HG03066 (cell line): ENCODE measurements around the gene C1QBP.
"Not testable (repeated sequence)": the region's sequence is repeated elsewhere in the genome, so short reads cannot be mapped to it uniquely, and the experiment has no call there.

Experiments
- ATAC-seq: cut with Tn5 transposase; IDR thresholded peaks from one replicate; pipeline ENCODE4 v1.9.1; 2021; ENCODE audit warnings: low read depth; ENCODE audit not compliant: unreplicated experiment

Gene C1QBP, protein sequence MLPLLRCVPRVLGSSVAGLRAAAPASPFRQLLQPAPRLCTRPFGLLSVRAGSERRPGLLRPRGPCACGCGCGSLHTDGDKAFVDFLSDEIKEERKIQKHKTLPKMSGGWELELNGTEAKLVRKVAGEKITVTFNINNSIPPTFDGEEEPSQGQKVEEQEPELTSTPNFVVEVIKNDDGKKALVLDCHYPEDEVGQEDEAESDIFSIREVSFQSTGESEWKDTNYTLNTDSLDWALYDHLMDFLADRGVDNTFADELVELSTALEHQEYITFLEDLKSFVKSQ

GRCh38 chr17:5438716-5439445 lies at the start of gene C1QBP:
Gene C1QBP, minus strand, starts transcription at chr17:5439155. Its CDS starts 82 bp downstream, at chr17:5439073.
- peak; percentile 65 for ATAC-seq

- no peak for ATAC-seq
Measured at GRCh38 chr17:5488752-5489151, 49.8 kb upstream of the C1QBP start.

DNA sequence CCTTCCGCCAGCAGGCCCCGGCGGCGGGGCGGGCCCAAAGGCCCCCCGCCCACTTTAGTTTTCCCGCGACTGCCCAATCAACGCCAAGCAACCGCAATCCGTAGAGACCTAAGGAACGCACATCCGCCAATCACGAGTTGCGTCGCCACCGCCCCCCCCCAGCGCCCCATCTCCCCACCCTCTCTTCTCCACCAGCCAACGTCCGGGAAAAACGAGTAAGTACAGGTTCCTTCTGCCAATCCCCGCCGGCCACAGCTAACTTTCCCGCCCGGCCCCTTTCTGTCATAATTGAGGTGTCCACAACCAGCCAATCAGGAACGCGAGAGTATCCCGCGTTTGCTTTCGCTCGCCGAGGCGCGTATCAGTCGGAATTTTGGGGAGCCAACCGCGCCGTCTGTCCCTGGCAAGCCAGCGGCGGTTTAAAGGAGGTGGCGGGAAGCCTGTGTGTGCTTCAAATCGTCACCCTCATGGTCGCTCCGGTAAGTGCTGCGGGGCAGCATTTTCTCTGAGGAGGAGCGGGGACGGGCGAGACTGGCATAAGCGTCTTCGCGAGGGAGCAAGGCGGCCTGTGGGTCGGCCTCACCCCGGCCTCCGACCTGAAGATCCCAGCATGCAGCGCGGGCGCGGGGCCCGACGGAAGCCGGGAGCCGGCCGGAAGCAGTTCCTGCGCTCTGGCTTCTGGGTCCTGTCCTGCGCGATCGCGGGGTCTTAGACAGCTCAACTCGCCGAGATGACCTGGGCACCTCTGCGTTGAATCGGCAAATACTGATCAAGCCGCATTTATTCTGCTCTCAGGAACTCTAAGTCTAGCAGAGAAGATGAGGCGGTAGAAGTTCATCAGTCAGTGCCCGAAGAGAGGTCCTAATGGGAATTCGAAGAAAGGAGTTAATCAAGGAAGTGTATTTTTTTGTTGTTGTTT lies 47.5 kb upstream of the C1QBP start, which contains the start of gene MIS12:
Gene MIS12 (plus strand): TSS at position 361 of the 919 bp plus-strand sequence. CDS start 2,297 bp downstream, outside the sequence.
- ATAC-seq: peak; percentile 88

GRCh38 chr17:5485270-5486205 lies 46.6 kb upstream of the C1QBP start, which contains the start of gene DERL2:
Gene DERL2, minus strand, starts transcription at chr17:5486178. Its CDS starts 17 bp downstream, at chr17:5486161.
- no peak for ATAC-seq

DNA sequence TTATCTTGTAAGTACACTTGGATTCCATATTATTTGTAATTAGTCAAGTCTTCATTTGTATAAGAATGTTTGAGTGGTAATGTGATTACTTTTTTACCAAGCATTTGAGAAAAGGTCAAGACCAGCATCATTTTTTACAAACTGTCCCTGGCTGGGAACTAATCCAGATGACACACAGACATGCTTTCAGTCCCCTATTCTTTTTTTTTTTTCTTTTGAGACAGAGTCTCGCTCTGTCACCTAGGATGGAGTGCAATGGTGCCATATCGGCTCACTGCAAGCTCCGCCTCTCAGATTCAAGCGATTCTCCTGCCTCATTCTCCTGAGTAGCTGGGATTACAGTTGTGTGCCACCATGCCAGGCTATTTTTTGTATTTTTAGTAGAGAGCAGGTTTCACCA lies 42.5 kb upstream of the C1QBP start:
- no peak for ATAC-seq

DNA sequence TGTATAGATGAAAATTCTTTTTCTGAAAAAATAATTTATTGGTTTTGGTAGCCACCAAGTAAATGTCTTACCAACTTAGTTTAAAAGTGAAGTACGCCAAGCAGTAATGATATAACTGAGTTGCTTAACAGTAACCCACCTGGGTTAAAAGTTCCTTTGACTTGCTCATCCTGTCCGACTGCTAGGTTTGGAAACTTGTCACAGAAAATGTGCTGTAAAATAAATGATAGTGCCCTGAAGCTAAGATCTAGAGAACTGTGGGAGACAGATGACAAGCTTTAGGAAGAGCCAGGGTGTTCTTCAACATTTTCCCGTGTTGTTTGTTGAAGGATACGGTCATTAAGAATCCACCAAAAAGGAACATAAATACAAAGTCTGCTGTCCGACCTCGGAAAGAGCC lies 42.0 kb upstream of the C1QBP start:
- no peak for ATAC-seq

- ATAC-seq: no peak
Measured at GRCh38 chr17:5478992-5479391, 40.0 kb upstream of the C1QBP start.

GRCh38 chr17:5473906-5474305 lies 35.0 kb upstream of the C1QBP start:
- no peak for ATAC-seq

GRCh38 chr17:5472511-5472910 lies 33.6 kb upstream of the C1QBP start:
- ATAC-seq: no peak

DNA sequence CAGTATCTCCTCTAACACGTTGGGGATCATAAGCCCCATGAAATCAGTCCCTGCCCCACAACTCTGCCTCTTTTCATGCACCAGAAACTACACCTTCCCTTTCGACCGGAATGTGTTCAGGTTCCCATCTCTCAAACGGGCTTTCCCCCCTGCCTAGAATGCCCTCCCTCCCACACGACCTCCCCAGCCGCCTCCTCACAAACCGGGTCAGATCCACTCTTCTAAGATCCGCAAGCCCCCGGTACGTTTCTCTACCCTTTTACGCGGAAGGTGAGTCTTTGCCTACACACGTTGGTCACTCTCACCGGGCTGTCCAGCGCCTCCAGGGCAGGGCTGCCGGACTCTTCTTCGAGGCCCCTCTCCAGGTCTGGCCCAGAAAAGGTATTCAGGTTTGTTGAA lies 29.1 kb upstream of the C1QBP start:
- no peak for ATAC-seq

- ATAC-seq: no peak
Measured at GRCh38 chr17:5467416-5467815, 28.5 kb upstream of the C1QBP start.

DNA sequence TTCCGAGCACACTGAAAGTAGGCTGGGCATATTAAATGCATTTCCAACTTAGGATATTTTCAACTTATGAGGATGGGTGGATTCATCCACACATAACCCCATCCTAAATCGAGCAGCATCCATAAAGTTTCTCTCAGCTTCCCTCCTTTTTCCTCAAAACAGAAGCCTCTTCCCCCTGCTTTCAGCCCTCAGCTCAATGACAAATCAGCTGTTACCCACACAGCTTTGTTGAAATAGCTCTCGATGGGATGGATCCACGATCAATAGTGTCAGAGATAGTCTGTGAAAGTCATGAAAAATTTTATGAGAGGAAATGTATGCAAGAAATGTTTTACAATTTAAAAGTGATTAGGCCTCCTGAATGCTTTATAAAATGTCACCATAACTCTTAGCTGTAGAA lies 27.3 kb upstream of the C1QBP start:
- ATAC-seq: no peak

GRCh38 chr17:5464717-5465507 lies 26.0 kb upstream of the C1QBP start:
- no peak for ATAC-seq

- ATAC-seq: no peak
Measured at GRCh38 chr17:5446786-5447185, 7.8 kb upstream of the C1QBP start.

DNA sequence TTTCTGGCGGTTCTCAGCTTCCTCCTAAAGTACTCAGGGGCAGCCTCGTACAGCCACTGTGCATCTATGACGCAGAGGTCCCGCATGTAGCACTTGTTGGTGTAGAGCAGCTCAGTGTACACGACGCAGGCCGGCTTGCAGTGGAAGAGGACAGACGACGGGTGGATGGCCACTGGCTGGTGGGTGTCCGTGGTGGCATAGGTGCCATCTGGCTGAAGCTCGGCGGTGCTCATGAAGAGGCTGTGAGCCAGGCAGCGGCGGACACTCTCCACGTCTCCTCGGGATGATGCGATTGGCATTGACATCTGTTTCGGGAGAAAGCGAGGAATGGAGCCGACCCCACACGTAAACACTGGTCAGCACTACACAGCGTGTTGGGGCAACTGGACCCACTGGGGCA lies 5.3 kb upstream of the C1QBP start:
- no peak for ATAC-seq

DNA sequence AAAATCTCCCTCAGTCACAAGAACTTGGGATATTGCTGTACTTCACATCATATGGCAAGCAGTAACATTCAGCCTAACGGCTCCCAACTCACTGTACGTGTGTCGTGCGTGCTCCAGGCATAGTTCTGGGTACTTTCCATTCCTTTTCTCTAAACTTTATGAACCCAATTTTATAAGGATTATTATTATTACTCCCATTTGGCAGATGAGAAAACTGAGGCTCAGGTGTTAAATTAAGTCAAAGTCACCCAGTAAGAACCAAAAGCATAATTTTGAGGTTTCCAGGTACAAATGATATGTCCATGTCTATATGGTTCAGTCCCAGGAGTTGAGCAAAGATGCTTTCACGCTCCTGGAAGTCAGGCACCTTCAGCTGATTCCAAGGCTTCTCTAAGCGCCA lies 4.8 kb upstream of the C1QBP start:
- ATAC-seq: no peak

- no peak for ATAC-seq
Measured at GRCh38 chr17:5439446-5439764, 450 bp upstream of the C1QBP start.

DNA sequence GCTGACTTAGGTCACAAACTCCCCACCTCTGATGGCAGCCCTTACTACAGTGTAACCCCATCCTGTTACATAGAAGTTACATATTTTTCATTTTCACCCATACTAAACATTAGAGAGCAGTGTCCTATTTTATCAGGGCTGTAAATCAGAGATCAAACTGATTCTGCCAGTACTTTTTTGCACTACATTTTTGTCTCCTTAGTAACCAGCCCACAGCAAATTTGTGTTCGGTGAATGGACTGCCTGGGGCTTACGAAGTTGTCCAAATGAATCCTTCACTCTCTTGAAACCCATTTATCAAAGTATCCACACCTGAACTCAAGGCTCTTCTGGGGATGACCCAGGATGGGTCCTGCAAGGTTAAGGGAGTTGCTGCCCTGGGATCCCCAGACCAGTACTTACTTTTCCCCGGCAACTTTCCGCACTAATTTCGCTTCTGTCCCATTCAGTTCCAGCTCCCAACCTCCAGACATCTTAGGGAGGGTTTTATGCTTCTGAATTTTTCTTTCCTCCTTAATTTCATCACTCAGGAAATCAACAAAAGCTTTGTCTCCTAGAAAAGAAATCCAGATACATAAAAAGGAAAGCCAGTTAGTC lies 1.1 kb downstream of the C1QBP start:
- ATAC-seq: no peak

GRCh38 chr17:5435781-5436315 lies 3.1 kb downstream of the C1QBP start:
- not testable (repeated sequence) for ATAC-seq
